NCI-H82 treated with DMSO at 0.1 percent for 48 hours (cell line): ENCODE results near the gene CCR5.
"Not testable (repeated sequence)": the region's sequence is repeated elsewhere in the genome, so short reads cannot be mapped to it uniquely, and the experiment has no call there.

Experiments
- DNase-seq: peaks from one replicate; lab custom pipeline; 2025; ENCODE audit not compliant: unreplicated experiment; lab: John Stamatoyannopoulos, UW

The CCR5 gene

DNA sequence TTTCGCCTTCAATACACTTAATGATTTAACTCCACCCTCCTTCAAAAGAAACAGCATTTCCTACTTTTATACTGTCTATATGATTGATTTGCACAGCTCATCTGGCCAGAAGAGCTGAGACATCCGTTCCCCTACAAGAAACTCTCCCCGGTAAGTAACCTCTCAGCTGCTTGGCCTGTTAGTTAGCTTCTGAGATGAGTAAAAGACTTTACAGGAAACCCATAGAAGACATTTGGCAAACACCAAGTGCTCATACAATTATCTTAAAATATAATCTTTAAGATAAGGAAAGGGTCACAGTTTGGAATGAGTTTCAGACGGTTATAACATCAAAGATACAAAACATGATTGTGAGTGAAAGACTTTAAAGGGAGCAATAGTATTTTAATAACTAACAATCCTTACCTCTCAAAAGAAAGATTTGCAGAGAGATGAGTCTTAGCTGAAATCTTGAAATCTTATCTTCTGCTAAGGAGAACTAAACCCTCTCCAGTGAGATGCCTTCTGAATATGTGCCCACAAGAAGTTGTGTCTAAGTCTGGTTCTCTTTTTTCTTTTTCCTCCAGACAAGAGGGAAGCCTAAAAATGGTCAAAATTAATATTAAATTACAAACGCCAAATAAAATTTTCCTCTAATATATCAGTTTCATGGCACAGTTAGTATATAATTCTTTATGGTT lies at the start of gene CCR5:
Gene CCR5, plus strand, starts transcription at position 108 of the 680 bp plus-strand sequence. CDS start 1,957 bp downstream, outside the sequence.
- no peak for DNase-seq

DNA sequence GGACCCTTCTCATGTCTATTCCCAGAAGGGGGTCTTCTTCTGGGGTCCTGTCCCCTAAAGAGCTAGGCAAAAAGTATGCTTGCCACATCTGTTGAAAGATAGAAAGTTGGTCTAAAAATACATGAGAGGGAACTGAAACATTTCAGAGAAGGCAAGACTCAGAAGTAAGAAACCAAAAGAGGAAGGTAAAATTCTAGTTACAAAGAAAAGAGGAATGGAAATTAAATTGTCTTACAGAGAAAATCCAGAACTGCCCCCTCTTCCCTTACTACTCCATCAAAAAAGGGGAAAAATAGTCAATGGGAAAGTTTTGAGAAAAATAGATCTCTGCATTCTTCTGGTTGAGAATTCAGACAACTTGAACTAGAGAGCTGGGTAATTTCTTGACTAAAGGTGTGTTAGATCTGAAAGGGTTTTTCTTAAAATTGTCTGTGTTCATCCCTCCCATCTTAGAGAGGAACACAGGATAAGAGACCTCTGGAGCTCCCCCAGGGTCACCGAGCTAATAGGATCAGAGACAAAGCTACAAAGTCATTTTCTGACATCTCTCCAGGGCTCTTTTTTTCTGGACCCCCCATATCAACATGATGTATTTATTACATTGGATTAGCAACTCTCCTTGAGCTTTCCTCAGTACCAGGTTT lies 49.2 kb upstream of the CCR5 start:
- DNase-seq = no peak

DNA sequence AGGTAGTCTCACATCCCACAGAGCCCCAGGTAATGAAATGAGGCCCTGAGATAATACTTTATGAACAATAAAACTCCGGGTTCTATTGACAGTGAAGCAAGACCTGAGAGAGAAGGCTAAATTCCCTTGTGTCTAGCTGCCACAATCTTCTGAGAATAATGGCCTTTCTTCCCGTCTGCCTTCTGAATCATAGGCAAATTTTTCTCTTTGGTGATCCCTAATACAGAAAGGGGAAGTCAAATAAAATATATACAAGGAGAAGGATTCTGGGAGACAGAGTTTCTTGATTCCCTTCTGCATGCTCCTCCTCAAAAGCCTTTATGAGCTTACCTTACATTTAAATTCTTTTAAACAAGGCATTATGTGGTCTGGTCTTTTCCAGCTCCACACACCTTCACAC lies 46.7 kb upstream of the CCR5 start:
- DNase-seq = no peak

DNA sequence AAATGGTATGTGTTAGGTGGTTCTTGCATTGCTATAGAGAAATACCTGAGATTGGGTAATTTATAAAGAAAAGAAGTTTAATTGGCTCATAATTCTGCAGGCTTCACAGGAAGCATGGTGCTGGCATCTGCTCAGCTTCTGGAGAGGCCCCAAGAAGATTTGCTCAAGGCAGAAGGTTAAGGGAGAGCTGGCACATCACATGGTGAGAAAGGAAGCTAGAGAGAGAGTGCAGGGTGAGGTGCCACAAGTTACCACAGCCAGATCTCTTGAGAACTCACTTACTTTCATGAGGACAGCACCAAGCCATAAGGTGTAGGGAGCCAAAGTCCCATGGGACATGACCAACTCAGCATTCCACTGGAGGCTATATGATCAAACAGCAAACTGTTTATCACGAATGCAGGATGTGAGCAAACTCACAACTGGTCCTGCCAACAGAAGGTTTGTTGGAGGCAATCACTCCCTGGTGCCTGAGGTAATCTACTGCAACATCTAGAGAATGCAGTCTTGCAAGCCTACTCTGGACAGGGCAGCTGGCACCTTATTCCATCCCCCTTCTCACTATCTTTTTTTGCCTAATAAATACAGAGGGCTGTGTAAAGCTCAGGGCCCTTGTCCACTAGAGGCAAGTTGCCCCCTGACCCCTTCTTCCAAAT lies 45.0 kb upstream of the CCR5 start:
- no peak for DNase-seq

DNA sequence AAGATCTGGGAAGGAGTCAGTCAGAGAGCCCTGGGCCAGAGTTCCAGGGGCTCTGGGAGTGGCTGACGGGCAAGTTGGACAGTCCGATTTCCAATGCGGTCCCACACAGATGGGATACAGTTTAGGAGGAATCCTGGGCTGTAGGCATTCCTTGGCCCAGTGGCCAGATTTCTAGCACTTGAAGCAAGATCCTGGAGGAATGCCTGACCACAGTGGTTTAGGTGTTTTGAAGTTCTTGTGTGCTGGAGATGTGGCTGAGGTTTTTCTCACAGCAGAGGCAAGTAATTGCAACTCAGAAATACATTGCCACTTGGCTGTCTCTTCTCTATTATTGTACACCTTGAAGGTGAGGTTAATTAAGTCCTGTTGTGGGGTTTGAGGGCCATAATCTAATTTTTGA lies 40.1 kb upstream of the CCR5 start:
- not testable (repeated sequence) for DNase-seq

DNA sequence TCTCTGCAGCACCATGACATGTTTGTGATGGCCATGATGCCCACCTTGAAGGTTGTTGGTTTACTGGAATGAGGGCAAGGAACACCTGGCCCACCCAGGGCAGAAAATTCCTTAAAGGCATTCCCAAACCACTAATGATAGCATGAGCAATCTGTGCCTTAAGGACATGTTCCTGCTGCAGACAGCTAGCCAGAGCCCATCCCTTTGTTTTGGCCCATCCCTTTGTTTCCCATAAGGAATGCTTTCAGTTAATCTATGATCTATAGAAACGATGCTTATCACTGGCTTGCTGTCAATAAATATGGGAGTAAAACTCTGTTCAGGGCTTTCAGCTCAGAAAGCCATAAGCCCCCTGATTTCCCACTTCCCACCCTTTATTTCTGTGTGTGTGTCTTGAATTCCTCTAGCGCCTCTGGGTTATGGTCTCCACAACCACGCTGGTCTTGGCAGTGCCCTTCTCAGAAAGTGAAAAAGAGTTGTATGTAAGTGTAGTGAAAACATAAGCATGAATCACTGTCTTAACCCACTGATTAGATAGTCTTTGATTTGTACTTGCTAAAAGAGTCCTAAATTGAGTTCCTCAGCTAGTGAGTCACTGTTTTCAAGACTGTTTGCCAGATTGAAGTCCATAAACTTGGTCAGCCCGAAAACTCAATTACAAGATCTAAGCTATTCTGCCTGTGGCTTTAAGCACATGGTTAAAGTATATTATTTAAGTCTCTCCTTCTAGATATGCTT lies 35.8 kb upstream of the CCR5 start:
- no peak for DNase-seq

DNA sequence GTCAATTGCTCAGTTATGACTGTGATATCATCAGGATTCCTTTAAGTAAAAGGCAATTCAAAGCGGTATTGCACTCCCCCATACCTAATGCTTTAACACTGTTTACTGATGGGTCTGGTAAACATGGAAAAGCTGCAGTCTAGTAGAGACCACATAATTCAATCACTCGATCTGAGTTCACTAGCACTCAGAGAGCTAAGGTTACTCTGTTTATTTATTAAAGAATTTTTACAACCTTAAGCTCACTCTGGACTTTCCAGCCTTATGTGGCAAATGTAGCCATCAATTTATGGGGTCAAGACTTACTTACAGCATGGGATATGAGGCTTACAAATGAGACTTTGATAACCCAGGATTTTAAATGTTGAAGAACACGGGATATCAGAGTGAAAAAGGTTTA lies 35.2 kb upstream of the CCR5 start:
- no peak for DNase-seq

DNA sequence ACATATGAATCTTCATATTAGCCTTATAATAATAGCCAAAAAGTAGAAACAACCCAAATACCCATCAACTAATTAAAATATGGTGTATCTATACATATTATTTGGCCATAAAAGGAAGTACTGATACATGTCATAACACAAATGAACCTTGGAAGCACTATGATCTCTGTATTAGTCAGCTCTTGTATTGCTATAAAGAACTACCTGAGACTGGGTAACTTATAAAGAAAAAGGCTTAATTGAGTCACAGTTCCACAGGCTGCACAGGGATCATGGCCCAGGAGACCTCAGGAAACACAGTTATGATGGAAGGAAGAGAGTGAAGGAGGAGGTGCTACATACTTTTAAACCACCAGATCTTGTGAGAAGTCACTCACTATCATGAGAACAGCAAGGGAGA lies 32.8 kb upstream of the CCR5 start:
- DNase-seq = no peak

DNA sequence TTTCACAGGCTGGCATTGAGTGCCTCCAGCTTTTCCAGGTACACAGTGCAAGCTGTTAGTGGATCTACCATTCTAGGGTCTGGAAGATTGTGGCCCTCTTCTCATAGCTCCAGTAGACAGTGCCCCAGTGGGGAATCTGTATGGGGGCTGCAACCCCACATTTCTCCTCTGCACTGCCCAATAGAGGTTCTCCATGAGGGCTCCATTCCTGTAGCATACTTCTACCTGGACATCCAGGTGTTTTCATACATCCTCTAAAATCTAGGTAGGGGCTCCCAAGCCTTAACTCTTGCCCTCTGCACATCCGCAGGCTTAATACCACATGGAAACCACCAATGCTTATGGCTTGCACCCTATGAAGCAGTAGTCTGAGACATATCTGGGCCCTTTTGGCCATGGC lies 31.9 kb upstream of the CCR5 start:
- DNase-seq = no peak

DNA sequence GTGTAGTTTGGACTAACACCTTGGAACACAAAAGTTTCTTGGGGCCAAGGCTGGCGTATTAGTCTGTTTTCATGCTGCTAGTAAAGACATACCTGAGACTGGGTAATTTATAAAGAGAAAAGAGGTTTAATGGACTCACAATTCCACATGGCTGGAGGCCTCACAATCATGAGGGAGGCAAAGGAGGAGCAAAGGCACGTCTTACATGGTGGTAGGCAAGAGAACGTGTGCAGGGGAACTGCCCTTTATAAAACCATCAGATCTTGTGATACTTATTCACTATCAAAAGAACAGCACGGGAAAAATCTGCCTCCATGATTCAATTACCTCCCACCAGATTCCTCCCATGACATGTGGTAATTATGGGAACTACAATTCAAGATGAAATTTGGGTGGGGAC lies 26.3 kb upstream of the CCR5 start:
- no peak for DNase-seq

DNA sequence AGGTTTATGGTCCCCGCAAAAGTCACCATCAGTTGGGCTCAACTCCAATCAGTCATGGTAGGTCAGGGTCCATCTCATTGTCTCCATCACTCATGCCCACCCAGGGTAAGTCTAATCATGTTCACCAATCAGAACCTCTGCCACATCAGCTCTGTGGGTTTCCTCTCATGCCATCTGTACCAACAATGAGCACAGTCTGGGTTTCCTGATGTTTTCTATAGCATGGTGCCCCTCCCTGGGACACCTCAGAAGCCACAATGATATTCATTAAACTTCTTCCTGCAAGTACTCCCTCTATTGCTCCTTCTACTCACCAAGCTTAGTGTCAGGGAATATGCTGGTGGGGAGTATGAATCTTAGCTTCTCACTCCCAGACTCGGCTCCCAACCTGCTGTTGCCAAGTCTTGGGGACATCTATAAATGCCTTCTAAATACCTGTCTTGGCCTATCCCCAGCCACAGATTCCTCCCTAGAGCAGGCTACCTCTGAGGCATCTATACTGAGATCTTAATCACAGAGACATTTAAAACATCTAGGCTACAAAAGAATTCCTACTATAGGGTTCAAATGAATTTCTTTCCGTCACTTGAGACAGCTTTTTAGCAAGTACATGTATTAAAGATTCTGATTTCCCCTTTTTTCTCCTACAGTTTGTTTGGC lies 21.8 kb upstream of the CCR5 start:
- no peak for DNase-seq

DNA sequence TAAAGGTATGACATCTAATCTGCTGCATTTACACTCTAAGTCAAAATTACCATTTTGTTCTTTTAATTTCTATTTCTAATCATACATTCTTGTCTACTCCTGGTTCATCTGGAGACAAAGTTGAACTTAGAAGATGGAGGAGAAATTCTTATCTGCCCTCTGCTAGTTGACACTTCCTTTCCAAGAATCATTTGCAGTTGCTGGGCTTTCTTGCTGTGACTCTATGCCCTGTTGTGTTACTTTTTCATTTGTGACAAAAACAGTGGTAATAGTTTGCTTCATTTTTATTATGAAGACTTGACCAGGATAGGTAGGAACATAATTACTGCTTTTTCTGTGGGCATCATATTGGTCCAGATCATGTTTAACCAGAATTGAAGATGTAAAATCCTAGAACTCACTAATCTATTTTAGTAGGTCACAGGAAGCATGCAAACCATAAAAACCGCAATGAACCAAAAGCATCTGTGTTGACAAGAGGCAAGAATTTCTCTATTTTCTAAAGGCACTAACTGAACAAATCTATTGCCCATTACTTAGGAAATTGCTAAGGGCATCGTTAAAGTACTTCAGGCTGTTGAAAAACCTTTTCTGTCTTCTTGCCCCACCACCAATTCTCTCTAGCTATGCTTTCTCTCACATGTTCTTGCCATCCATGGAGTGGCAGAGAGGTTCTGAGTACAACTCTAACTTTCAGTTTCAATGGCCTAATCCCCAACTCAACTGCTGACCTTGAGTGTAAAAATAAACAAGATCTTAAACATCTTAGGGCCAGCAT lies 21.1 kb upstream of the CCR5 start:
- no peak for DNase-seq

DNA sequence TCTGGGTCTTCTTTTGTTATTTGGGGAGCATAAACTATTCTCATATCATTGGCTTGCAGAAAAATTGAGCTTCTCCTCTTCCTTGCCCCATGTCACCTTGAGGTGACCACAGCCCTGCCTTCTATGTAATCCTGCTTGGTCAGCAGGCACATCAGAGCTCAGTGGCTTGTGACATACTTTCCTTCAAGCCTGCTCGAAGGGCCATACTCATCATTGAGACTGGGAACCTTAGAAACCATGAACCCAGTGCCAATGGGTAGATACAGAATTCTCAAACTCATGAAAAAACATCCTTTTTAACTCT lies 20.5 kb upstream of the CCR5 start:
- no peak for DNase-seq

DNA sequence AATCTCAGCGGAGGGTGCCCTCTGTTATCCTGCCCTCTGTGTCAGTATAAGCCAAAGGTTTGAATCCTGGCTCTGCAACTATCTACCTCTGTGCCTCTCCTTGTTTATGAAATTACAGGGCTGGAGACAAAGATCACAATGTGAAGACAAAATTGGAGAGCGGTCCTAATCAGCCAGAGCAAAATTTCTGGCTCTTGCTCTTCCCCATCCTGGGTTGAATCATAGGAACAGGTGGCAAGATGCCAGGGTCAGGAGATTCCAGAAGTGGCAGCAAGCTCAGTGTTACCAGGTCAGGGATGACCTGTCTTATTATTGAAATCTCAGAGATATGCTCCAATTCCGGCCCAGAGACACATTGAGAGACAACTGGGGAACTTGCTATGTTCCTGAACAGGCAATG lies 19.1 kb upstream of the CCR5 start:
- DNase-seq = no peak

DNA sequence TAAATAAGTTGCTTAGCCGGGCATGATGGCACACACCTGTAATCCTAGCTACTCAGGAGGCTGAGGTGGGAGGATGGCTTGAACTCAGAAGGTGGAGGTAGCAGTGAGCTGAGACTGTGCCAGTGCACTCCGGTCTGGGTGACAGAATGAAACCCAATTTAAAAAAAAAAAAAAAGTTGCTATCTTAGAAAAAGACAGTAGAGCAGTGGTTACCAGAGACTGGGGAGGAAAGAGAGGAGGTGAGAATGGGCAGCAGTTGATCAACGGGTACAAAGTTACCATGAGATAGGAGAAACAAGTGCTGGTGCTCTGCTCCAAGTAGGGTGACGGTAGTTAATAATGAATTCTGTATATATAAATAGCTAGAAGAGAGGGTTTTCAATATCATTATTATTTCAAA lies 17.7 kb upstream of the CCR5 start:
- no peak for DNase-seq

DNA sequence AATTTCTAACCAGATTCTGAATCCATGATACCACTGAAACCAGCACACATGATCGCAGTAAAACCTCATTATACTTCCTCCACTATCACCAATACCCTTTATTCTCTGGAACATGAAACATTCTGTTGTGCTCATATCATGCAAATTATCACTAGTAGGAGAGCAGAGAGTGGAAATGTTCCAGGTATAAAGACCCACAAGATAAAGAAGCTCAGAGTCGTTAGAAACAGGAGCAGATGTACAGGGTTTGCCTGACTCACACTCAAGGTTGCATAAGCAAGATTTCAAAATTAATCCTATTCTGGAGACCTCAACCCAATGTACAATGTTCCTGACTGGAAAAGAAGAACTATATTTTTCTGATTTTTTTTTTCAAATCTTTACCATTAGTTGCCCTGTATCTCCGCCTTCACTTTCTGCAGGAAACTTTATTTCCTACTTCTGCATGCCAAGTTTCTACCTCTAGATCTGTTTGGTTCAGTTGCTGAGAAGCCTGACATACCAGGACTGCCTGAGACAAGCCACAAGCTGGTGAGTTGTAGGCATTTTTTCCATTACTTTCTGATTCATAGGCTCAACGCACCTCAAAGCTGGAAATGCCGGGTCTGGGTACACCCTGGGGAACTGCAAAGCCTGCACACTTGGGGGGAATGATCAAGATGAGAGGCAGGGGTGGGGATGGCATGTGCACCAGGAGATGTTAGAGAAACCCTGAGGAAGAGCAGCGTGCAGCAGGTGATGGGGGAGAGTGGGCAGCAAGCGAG lies 16.9 kb upstream of the CCR5 start, which contains the start of gene CCR2:
Gene CCR2, plus strand, starts transcription at position 465 of the 764 bp plus-strand sequence. CDS start 3,417 bp downstream, outside the sequence.
- DNase-seq = no peak

DNA sequence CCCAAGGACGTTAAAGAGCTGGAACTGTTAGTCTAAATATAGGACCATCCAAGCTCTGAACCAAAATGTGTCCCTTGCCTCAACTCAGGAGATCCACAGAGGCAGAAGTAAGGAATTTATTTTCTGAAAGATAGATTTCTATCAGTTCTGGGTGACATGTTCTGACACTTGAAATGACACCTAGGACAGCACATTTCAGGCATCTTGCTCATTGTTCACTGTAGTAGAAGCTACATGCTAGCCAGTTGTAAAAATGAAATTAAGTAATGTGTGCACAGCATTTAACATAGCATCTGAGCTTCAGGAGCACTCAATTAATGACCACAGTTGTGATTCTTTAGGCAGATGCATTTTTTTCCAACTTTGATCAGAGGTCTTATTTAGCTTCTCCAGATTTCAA lies 16.3 kb upstream of the CCR5 start:
- DNase-seq = no peak

DNA sequence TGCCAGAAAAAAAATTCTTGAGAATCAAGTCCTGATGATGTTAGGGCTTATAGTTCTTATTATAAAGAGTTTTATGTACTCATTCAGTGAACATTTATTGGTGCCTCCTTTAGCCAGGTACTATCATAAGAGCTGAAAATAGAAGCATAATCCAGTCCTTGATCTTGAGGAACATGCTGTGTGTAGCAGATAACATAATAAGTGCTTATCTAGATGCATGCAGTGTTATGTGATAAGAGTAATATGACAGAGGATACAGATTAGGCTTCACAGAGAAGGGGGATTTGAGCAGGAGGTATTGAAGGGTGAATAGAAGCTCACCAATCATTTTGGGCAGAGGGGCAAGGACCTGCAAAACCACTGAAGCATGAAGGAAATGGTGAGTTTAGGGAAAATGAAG lies 15.8 kb upstream of the CCR5 start:
- DNase-seq = no peak

DNA sequence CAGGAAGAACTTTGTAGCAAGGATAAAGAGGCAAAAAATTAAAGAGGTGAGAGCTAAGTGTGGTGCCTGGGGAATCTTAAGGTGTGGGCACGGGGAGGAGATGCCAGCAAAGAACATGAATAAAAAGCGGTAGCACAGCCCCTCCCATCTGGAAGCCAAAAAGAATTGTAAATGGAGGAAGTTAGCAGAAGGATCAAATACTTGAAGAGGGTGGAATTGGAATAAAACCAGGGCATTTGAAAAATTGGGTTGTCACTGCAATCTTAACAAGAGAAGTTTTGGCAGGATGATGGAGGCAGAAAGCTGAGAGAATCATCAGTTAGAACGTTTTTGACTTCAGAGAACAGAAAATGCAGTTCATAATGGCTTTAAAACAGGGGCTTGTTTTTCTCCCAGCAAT lies 14.5 kb upstream of the CCR5 start:
- DNase-seq = no peak

DNA sequence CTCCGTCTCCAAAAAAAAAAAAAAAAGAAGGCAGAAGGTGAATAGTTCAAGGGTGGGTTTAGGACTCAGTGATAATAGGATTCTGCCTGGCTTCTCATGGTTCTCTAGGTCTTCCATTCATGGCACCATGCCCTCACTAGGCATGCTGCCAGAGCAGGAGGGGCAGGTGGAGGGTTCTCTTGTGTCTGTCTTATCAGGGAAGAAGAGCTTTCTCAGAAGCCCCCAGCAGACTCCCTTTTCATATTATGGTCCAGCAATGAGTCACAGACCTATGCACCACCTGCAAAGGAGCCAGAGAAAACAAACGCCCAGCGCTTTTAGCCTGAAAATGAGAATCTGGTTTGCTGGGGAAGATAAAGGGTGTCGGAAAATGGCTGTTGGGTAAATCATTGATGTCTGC lies 13.8 kb upstream of the CCR5 start:
- no peak for DNase-seq
